NB4 (cell line): Measurements from ENCODE around the gene LDLRAD4.

Experiments used
- DNase-seq: peaks from one replicate; pipeline ENCODE4 v3.0.0; 2010; ENCODE audit warnings: low read depth
- H3K4me3 ChIP-seq: one replicate; pipeline ENCODE4 v1.5.1; 2011; ENCODE audit warnings: mild to moderate bottlenecking, low read depth, low read length, moderate library complexity
- CTCF ChIP-seq: IDR thresholded peaks from one replicate; pipeline ENCODE4 v1.5.1; 2012; ENCODE audit warnings: low read depth, low read length
- MAX ChIP-seq: IDR thresholded peaks from 2 replicates; pipeline ENCODE4 v1.6.1; 2011; ENCODE audit warnings: low read depth, low read length
- MYC ChIP-seq: IDR thresholded peaks from 2 replicates; pipeline ENCODE4 v1.6.1; 2011; ENCODE audit warnings: low read depth, low read length
- POLR2A ChIP-seq: IDR thresholded peaks from 2 replicates; pipeline ENCODE4 v1.6.1; 2011; ENCODE audit warnings: mild to moderate bottlenecking; ENCODE audit not compliant: insufficient read length; ENCODE audit errors: extremely low read depth

The LDLRAD4 gene

GRCh38 chr18:13452871-13453680 is 234.5 kb downstream of the LDLRAD4 start:
- TF ChIP-seq POLR2A = no peak
- TF ChIP-seq CTCF = no peak
- TF ChIP-seq MYC = no peak
- TF ChIP-seq MAX = no peak
- no peak for DNase-seq
- no peak overlapping the region for H3K4me3 ChIP-seq

- no peak for DNase-seq
- H3K4me3 ChIP-seq = no peak overlapping the region
- TF ChIP-seq MAX (no peak), MYC (no peak), CTCF (no peak), POLR2A (no peak)
These were observed 235.2 kb downstream of the LDLRAD4 start for GRCh38 chr18:13453714-13454113.

- TF ChIP-seq CTCF (no peak), MAX (no peak), POLR2A (no peak), MYC (no peak)
- no peak overlapping the region for H3K4me3 ChIP-seq
- no peak for DNase-seq
These were observed 236.0 kb downstream of the LDLRAD4 start for GRCh38 chr18:13454363-13455150.

- TF ChIP-seq CTCF (no peak), POLR2A (no peak), MAX (no peak), MYC (no peak)
- DNase-seq = no peak
- no peak overlapping the region for H3K4me3 ChIP-seq
These were observed 236.9 kb downstream of the LDLRAD4 start for GRCh38 chr18:13455471-13455870.

GRCh38 chr18:13455960-13456481 is 237.5 kb downstream of the LDLRAD4 start:
- no peak for TF ChIP-seq CTCF
- no peak for TF ChIP-seq POLR2A
- TF ChIP-seq MAX = no peak
- TF ChIP-seq MYC = no peak
- DNase-seq = no peak
- no peak overlapping the region for H3K4me3 ChIP-seq
